COLO668 (cell line): ENCODE results near the gene R3HDML.

Experiments
- DNase-seq: peaks from one replicate; lab custom pipeline; 2025; ENCODE audit not compliant: unreplicated experiment; lab: John Stamatoyannopoulos, UW

R3HDML gene

DNA sequence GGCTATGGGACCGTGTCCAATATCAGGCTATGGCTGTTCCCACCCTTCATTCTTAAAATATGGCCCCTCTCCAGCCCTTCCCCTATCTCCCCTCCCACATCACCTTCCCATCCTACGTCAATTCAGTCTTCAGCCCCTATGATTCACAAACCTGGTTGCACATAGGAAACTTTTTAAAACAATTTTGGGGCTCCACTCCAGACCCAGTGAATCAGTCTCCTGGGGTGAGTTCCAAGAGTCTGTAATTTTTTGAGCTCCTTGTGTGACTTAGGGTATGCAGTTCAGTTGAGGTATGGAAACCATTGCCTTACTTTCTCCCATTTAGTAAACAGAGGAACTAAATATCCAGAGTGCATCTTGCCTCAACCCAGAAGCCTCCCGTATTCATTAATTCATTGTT lies 24.2 kb downstream of the R3HDML start:
- DNase-seq = no peak

DNA sequence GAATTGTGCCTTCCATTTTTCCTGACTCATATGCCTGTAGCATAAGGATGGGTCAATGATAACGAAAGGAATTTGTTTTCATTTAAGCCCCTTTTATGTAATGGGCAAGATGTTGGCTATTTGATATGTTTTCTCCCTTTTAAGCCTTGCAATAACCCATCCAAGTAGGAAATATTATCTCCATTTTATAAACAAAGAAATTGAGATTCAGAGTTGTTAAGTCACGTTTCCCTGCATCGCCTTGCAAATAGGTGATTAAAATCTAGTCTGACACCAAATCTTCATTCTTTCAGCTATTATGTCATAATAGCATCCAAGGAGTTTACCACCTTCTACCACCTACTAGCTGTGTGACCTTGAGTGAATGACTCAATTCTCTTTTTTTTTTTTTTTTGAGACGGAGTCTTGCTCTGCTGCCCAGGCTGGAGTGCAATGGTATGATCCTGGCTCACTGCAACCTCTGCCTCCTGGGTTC lies 25.7 kb downstream of the R3HDML start:
- DNase-seq = no peak

DNA sequence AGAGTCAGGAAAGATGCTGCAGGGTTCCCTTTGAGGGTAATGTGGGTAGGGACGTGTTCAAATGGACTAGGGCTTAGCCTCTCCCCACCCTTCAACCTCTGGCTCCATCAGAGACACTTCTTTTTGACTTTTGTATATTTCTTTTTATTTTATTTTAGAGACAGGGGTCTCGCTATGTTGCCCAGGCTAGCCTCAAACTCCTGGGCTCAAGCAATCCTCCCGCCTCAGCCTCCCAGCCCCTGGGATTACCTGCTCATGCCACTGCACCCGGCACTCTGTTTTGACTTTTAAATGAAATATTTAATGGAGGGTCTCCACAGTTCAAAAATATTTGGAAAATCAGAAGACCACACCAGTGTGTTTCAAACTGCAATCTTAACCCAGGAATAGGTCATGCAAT lies 27.2 kb downstream of the R3HDML start:
- no peak for DNase-seq

DNA sequence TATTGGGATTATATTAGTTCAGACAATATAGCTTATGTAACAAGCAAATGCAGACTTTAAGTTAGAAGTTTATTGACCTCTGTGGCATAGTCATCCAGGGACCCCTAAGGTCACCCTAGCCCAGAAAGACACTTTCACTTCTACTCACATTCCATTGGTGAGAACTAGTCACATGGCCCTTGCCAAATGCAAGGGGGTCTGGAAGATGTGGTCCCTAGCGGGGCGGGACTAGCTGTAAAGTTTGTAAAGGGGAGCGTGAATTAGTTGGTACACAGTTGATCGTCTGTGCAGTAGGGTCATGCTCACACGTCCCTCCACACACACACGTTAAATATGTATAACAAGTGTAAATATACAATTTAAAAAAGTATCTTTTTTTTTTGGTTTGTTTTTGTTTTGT lies 27.9 kb downstream of the R3HDML start:
- no peak for DNase-seq

DNA sequence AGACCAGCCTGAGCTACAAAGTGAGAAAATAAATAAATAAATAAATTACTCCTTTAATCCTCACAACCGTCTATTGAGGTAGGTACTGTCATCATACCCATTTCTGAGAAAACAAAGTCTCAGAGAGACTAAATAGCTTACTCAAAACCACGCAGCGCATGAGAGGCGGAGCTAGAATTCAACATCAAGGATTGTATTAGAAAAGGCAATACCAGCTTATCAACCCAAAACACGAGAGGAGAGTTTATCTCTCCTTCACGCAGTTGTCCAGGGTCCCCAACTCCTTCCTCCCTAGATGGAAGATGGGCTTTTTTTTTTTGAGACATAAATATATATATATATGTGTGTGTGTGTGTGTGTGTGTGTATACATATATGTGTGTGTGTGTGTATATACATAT lies 30.9 kb downstream of the R3HDML start:
- no peak for DNase-seq

DNA sequence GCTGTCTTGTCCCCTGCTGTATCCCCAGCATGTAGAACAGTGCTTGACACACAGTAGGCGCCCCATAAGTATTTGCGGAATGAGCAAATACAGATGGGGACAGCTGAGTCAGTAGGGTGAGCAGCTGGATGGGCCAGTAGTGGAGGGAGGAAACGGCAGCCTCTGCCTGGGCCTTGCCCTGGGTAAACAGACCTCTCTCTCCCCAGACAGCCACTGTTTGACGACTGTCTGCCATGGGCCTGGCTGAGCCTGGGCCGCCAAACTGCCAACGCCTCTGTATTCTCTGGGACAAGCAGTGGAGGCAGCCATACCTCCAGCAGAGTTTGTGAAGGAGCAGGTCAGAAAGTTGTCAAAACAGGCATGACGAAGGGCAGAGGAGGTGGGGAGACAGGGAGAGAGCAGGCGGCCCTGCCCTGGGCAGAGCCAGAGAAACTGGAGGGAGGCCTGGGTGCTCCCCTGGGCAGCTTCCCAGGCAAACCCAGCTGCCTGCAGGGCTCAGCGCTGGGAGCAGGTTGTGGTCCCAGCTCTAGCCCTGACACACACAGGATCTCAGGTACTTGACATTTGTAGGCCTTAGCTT lies 33.9 kb downstream of the R3HDML start:
- DNase-seq = peak; percentile 80

DNA sequence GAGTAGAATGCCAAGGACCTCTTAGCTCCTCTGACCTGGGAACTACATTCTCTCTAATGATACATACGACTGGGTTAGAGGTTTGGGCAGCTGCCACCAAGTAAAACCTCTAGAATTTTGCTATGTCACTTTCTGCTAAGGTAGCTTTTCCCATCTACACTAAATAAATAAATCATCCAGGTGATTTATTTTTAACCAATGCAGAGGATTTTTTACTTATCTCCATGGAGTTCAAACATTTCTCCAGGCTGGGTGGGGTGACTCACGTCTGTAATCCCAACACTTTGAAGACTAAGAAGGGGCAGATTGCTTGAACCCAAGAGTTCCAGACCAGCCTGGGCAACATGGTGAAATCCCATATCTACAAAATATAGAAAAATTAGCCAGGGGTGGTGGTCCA lies 45.8 kb downstream of the R3HDML start:
- DNase-seq = no peak

DNA sequence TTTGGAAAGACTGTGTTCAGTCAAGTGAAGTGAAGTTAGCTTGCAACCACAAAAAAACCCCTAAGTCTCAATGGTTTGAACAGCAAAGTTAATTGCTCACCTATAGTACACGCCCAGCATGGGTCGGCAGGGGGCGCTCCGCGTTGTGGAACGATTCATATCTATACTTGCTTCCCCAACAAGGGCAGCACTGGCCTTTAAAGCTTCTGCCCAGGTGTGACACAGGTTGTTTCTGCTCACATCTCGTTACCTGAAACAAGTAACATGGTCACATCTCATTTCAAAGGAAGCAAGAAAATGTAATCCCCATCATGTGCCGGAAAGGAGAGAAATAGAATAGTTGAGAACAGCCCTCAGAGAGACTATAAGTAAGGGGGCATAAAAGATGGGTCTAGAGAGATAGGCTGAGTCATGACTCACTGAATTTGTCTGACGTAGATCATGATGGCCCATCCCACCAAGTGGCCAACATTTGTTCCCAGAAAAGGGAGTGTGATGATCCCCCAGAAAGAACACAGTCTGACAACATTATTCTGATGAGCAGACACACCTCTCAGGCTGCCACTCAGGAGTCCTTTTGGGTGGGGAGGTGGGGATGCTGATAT lies 47.7 kb downstream of the R3HDML start:
- DNase-seq = peak; percentile 83

DNA sequence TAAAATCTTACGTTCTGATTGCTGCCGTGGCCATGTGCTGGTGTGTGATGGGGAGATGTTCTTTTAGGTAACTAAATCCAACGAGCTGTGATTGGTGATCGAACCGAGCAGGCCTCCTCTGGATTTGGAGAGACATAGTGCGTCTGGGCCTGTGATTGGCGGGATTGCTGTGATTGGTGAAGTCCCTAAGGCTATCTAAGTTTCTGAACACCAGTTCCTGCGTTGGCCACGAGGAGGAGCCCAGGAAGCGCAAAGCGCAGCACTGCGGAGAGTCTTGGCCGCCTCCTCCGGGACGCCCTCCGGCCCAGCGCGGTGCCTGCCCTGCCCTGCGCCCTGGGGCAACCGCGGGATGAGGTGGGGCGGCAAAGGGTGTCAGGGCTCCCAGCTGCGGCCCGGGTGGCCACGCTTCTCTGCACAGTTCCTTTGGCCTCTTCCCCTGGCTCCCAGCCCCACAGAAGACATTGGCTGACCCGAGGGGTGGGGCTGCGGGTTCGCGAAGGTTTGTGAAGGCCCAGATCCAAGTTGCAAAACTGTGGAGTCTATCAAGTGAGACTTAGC lies 51.7 kb downstream of the R3HDML start:
- peak; percentile 24 for DNase-seq

DNA sequence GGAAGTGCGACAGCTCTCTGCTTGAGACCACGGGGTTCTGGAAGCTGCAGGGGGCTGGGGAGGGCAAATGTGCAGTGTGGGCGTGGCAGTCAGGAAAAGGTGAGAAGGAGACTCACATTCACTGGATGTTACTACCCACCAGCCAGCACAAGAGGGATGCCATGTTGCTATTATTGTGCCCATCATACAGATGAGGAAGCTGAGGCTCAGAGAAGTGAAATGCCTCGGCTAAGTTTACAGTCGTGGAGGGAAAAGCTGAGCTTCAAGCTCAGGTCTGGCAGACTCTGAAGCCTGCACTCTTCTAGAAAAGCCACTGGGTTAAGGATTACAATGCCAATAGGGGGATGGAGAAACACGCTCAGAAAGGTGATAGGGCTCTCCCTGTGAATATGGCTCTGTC lies 53.0 kb downstream of the R3HDML start:
- DNase-seq = no peak

DNA sequence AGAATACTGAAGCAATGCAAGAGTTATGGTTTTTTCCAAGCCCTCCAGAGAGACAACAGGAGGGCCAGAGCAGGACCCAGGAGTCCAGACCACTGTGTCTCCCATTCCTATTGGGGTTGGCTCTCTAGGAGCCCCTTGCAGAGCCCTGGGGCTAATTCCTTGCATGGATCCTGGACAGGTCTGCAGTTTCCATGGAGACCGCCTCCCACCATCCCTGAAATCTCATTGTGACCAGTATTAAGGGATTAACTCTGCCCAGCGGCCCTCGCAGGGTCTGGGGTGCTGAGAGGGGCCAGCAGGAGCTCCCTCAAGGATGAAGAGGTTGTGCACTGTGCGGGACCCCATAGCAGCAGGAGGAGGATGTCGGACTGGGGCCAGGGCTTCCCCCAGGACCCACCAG lies 53.4 kb downstream of the R3HDML start:
- no peak for DNase-seq

DNA sequence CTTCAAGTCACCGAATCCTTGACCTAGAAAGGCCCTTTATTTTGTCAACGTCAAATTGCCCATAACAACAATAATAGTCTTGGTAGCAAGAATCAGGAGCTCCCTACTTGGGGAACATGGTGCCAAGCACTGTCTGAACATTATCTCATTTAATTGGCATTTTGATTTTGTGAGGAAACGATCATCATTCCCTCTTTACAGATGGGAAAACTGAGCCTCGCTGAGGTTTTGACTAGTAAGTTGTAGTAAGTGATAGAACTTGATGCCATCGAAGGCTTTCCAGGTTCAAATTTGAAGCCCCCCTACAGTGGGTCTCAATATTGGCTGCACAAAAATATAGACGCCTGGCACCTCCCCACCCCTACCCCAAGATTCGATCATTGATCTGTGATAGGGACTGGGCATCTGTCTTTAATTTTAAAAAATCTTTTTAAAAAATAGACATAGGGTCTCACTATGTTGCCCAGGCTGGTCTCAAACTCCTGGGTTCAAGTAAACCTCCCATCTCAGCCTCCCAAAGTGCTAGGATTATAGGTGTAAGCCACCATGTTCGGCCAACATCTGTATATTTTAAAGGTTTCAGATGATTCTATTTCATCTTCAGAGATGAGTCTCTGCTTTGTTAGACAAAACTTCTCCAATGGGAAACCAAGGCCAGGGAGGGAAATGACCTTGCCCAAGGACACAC lies 55.4 kb downstream of the R3HDML start:
- DNase-seq = no peak

DNA sequence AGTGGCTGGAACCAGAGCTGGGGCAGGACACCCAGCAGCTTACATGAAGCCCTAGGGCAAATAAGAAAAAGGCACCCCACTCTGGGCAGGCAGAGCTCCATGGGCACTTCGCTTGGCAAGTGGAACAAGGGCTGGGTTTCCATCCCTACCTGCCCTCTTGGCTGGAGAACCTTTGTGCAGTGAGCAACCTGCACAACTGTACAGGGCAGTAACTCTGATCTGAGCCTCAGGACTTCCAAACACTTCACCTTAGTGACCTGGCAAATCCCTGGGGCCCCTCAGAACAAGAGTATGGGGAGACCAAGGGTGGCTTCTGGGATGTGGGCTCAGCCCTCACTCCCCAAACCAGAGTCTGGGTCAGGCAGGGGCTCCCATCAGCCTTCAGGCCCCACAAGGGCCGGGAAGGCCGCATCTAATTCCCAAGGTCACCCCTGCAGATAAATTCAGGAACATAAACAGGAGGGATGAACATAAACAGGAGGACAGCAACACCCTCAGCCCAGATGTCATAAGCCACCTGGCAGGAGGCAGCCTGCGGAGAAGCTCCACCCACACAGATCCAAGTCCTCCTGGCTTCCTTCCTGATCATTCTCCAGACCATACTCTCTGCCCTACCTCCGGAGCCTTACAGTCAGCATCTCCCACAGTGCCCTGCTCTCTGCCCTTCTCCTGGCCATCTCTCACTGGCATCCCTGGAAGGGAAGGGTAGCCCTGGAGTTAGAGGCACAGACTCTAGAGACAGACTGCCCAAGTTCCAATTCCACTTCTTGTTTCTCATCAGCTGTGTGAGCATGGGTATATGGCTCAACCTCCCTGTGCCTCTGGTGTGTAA lies 56.1 kb downstream of the R3HDML start:
- DNase-seq = no peak

DNA sequence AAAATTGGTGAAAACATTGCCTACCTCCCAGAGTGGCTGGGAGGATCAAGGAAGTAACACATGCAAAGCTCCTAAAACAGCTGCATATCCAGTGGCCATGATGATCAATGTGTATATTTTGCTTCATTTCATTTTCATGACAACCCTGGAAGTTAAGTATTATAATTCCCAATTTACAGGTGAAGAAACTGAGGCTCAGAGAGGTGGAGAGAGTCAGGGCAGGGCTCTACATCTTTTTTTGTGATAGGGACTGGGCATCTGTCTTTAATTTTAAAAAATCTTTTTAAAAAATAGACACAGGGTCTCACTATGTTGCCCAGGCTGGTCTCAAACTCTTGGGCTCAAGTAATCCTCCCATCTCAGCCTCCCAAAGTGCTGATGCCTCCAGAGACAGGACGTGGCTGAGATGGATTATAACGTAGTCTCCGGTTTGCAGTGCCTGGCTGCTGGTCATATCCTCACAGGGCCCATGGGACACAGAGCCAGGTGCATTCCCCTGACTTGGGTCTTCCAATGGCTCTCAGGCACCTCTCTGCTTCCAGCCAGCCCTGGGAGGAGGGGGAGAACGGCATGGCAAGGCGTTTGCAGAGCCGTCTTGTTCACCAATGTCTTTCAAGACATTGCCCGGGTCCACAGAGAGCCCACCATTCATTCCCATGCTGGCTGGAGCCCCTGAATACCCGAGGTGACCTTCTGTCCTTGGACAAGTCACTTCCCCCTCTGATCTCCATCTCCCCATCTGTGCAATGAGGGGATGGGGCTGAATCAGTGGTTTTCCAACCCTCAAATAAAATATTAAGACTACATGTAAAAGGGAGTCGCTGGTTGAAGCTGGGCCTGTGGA lies 57.0 kb downstream of the R3HDML start:
- no peak for DNase-seq

DNA sequence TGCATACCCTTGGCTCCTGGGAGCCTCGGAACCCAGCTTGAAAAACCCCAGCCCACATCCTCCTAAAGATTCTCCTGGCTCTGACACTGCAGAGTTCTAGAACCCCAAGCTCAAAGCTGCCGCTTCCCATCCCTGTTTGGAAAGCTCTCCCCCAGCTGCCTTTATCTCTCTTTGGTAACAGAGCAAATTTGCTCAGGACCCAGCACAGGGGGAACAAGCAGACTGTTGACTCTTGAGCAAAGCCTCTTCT lies 57.5 kb downstream of the R3HDML start:
- no peak for DNase-seq

DNA sequence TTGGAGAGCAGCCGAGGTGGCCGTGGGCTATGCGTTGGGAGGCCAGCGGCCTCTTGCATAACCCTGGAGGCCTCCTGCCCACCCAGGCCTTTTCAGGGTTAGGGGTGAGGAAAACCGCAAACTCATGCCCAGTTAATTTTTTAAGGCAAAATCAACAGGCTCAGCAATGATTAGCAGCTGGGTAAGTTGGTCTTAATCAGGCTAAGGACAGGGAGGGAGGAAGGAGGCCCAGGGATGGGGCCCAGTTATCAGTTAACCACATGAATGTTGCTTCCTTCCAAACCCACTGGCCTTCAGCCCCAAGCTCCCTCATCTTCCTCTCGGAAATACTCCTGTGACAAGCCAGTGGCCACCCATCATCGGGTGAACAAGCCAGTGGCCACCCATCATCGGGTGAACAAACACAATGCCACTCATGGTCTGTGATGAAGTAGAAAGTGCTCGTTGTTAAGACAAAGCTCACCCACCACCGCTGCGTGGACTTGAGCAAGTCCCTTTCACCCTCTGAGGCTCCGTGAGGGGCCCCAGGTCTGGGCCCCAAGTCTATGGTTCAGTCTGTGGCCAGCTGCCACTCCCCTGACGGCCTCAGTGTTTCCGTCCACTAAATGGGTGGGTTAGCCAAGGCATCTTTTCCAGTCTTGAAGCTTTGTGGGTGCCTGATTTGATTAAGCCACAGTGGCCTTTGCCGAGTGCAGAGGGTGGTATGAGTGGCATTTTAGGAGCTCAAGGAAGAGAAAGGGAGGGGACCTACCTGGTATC lies 58.0 kb downstream of the R3HDML start:
- no peak for DNase-seq

DNA sequence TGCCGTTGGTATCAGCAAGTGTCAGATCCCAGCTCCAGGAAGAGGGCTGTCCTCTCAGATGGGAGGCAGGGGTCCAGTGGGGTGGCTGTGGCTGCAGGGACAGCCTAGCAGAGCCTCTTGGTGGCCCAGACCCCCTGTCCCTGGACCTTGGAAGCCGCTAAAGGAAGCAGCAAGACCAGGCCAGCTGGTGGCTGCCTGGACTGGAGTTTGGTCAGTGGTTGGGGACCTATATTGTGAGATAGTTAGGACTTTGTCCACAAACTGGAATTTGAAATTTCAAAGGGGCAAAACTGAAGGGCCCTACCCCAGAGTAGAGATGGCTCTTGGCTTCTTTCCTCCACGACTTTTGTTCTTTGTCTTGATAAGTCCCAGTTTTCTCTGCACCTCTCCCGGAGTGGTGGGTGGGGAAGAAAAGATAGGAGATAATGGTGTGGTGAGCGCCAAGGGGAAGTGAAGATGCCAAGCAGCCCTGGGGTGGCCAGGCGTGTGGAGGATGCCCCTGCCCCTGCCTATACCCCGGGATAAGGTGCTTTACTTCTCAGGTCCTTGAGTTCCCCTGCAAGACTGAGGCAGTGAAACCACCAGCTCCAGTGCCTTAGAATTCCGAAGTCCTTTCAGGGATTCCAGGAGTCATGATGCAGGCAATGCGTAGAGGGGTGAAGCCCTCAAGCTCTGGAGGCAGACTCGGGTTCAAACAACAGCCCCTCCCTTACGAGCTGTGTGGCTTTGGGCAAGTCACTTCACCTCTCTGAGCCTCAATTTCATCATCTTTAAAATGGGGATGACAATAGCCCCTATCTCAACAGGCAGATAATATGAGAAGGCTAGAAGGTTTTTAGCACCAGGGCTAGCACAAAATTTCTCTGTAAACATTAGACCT lies 58.9 kb downstream of the R3HDML start:
- no peak for DNase-seq

DNA sequence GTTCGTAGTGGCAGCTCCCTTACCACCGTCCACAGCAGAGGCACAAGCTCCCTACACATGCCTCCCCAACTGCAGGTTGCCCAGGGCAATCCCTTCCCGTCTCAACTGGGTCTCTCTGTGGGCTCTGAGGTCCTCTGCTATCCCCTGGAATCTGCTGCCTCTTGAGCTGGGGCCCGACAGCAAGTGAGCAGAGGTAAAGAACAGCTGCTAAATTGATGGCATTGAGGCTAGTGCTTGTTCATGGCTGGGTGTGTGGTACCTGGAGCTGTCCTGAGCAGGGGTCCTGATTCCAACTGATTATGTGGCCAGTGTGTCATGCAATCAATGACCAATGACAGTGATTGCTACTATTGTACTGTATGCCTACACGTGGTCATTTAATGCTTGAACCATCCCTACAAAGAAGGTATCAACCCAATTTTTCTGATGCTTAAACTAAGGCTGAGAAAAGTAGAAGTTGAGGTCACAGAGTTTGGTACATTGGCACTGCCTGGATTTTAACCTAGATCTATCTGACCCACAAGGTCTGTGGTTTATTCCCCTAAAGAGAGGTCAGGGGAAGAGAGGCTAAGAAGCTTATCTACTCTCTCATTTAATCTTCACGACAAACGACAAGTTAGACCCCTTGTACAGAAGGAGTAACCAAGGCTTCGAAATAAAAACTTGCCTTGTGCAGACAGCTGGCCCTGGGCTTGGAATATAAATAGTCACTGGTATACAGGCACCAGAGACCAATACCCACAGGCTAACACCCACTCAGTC lies 59.7 kb downstream of the R3HDML start:
- no peak for DNase-seq
